Stimulated activated CD4-positive, alpha-beta T cell treated with anti-CD3 and anti-CD28 coated beads, Interleukin-2, amount 100 ng/mL, for 48 hours (primary cell): ENCODE results near the gene BICDL1.
A peak's percentile ranks its signal among the peaks of the same experiment; 100 is the strongest.

ENCODE experiments used
- DNase-seq, 2 donors: peaks; one replicate each; pipeline ENCODE4 v3.0.0-alpha.2; 2020

The BICDL1 gene

GRCh38 chr12:120085920-120086645 is 97.0 kb downstream of the BICDL1 start:
- no peak for DNase-seq

DNA sequence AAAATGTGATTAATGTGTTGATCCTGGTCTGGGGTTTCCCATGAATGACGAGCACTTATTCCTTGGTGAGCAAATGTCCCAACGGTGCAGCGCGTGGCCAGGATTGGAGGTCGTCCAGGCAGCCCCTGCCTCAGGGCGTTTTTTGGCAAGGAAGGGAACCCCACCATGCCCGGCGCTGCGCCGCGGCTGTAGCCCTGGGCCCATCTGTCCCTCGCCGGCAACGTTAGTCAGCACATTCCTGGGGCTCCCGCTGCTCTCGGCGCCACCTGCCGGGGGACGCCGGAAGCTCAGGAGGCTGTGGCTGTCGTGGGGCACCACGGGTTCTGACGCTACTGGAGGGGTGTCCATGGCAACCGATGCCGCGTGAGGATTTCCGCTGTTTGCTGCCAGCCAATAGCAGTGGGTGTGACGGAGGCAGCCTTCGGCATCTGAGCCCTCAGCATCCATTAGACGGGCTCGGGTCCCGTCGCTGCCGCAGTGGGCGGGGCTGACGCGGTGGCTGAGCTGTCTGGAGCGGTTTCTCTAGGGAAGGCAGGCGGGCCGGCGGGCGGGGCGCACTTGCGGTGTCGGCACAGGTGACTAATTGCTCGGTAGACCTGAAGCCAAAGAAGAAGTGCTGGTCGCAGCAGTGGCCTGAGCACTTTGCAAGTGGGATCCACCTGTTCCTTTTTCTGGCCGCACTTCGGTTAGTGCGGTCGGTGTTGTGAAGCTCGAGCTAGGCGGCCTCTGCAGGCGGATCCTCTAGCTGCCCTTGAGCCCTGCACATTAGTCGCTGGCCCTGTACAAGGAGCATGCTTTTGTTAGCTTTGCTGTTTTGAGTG is 98.0 kb downstream of the BICDL1 start:
- peak; percentile 98 to 99 for DNase-seq

GRCh38 chr12:120089105-120089504 is 100.1 kb downstream of the BICDL1 start:
- DNase-seq: no peak

DNA sequence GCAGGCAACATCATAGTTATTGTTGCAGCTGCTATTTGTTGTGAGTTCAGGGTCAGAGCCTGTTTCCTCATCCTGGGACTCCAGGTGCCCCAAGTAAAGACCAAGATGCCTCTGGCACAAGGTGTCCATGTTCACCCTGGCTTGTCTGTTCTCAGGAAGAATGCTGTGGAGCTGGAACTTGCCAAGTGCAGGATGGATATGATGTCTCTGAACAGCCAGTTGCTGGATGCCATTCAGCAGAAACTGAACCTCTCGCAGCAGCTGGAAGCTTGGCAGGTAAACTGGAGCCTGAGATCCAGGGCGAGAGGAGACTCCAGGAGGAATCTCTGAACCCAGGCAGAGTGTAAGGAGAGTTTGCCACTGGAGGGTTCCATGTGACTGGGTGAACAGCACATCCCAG is 100.8 kb downstream of the BICDL1 start:
- DNase-seq: no peak

GRCh38 chr12:120090206-120090605 is 101.2 kb downstream of the BICDL1 start:
- no peak for DNase-seq

DNA sequence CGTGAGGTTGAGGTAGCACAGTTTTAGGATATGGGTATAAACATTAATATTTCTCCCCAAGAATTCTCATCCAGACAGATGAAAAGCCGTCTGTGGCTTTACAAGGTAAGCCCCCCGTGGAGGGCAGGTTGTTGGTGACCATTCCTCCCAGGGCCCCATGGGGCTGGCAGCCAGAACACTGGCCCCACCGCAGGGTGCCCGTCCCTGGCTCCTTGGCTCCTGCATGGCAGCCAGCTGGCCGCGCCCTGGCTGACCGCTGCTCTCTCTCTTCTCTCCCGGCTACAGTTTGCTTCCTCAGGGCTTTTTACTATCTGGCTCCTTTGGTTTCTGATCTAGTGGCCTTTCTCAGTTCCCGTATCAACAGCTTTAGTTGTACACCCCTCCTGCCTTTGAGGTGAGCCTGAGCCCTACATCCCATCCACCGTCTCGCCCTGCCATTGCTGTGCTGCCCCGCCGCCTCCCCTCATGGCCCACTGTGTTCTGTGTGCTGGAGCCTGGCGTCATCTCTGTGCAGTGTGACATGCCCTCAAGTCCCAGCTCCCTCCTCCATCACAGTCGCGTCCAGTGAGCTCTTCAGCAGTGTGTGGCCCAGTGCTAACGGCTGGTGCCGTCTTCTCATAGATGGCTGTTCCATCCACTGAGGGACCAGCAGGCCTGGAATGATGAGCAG is 101.7 kb downstream of the BICDL1 start:
- DNase-seq: no peak

GRCh38 chr12:120091371-120092090 is 102.5 kb downstream of the BICDL1 start:
- DNase-seq: no peak

DNA sequence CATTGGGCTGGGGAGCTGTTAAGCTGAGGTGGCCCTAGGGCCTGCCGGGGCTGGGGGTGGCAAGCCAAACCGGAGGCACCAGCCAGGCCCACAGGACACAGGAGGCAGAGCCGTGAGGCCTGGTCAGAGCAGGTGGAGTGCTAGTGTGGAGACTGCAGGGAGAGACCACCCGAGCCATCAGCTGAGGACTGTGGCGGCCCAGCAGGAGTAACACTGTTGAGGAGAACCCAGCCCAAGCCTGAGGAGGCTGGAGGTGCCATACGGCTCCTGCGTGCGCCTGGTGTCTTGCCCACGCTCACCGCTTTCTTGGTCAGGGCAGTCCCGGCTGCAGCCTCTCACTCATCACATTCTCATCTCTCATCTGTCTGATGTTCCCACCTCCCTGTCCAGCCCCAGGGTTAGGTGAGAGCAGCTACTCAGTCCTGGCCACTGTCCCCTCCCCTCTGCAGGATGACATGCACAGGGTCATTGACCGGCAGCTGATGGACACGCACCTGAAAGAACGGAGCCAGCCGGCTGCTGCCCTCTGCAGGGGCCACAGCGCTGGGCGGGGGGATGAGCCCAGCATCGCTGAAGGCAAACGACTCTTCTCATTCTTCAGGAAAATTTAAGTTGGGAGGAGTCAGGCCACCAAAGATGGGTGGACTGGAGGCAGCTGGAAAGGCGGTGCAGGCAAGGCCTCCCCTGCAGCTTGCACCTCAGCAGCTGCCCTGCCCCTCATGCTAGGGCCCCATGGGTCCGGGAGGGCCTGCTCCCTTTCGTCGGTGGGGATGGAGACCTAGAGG is 103.7 kb downstream of the BICDL1 start:
- no peak for DNase-seq

- no peak for DNase-seq
Measured at GRCh38 chr12:120093336-120093591, 104.2 kb downstream of the BICDL1 start.

DNA sequence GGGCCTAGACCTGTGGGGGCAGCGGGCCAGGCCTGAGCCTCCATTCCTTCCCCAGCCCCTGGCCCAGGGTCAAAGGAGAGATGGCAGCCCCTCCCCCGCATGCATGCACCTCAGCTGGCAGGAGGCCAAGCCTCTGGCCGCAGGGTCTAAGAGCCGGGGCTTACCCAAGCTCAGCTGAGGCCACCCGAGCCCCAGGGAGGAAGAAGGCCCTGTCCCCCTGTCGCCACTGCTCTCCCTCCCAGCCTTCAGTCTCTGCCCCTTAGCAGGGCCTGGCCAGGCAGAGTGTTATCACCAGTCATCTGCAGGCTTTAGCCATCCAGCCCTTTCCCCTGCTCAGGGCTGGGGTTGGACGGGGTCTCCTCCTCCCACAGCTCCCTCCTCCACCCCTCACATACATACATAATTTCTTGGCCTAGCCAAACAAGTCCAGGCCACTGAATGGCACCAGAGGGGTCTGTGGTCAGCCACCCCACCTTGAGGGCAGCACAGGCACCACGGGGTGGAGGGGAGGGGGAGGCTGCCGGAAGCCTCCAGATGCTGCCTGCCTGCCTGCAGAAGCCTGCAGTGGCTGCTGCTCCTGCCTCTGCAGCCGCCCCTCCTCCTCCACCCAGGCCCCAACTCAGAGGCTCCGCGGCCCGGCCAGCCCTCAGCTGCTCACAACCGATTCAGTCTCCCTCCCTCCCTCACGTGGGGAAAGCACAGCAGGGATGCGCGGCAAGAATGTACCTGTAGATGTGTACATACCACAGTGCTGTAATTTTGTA is 104.7 kb downstream of the BICDL1 start:
- no peak for DNase-seq

GRCh38 chr12:120094485-120094884 is 105.4 kb downstream of the BICDL1 start:
- no peak for DNase-seq

DNA sequence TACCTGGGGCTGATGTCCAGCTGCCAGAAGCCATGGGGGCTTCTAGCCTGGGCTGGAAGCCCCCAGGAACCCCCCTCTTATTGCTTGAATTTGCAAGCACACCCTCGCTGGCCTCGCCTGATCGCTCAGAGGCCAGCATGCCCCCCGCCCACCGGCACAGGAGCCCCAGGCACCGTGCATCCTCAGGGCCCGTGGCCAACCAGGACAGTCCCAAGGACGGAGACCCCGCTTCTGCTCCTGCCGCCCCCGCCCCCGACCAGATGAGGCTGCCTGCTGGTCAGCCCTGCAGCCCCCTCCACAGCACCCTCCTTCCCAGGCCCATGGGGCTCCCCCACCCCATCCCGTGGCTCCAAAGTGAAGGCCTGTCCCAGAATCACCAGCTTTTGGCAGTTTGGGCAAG is 106.3 kb downstream of the BICDL1 start:
- DNase-seq: no peak

GRCh38 chr12:120095736-120096135 is 106.7 kb downstream of the BICDL1 start:
- no peak for DNase-seq

GRCh38 chr12:120096671-120097202 is 107.7 kb downstream of the BICDL1 start:
- no peak for DNase-seq

DNA sequence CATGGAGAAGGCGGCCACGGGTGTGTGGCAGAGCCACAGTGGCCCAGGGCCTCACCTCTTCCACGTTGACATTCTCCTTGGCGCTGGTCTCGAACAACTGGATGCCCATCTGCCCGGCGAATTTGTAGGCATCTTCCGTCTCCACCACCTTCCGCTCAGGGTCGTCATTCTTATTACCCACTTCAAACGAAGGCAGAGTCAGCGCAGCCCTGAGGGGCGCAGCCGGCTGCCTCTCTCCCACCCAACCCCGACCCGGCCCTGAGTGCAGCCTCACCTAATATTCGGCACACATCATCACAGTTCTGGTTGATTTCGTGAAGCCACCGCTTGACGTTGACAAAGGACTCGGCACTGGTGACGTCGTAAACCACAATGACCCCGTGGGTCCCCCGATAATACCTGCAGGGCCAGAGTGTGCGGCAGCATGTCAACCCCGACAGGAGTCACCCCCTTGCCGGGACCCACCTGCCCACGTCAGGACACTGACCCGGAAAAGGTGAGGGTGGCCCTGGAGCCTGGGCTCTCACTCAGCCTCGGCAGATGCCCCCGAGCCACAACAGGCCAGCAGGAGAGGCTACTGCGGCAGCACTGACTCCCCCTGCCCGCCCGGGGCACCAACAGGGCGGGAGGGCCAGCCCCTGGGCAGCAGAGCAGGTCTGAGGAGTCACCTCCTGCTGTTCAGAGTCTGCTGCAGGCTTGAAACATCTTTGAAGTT is 109.9 kb downstream of the BICDL1 start:
- no peak for DNase-seq

- DNase-seq: no peak
Measured at GRCh38 chr12:120099738-120100137, 110.7 kb downstream of the BICDL1 start.

- no peak for DNase-seq
Measured at GRCh38 chr12:120100630-120101029, 111.6 kb downstream of the BICDL1 start.

- no peak for DNase-seq
Measured at GRCh38 chr12:120101182-120101581, 112.1 kb downstream of the BICDL1 start.

- no peak for DNase-seq
Measured at GRCh38 chr12:120101617-120102016, 112.6 kb downstream of the BICDL1 start.

DNA sequence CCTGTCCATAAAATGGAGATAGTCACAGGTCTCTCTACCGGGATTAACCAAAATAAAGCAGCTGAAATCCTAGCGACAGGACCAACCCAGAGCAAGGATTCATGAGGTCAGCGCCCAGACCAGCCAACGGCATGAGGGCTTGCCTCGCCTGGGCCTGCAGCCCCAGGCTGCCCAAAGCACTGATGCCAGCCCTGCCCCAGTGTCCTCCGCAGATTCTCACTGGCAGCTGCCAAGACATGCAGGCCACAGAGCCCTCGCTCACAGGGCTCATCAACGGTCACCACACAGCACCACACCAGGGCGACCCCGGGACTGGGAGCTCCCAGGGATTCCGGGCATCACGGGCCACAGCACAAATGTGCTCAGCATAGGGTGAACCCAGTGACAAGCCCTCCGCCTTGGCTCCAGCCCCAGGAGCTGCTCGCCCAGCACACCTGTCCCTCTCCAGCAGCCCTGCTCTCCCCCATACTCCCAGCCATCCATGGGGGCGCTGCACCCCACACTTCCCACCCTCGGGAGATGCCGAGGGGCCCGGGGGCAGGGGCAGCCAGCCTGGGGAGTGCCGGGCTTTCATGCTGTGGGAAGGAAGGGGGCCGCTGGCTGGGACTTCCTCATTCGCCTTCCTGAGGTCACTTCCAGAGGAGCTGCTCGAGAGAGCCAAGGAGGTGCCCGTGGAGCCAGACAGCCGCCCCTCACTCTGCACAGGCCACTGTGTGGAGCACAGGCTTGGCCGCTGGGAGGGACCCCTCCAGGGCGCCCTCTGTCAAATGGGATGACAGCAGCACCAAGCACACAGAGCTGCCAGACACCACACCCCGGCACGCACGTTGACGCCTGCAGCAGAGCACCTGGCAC is 113.4 kb downstream of the BICDL1 start:
- no peak for DNase-seq
